CMK (cell line): ENCODE results near the gene CCDC34.
"Not testable (repeated sequence)": the region's sequence is repeated elsewhere in the genome, so short reads cannot be mapped to it uniquely, and the experiment has no call there.

ENCODE experiments used
- DNase-seq: peaks from one replicate; pipeline ENCODE4 v3.0.0-alpha.2; 2010; ENCODE audit warnings: low read depth

CCDC34 gene

DNA sequence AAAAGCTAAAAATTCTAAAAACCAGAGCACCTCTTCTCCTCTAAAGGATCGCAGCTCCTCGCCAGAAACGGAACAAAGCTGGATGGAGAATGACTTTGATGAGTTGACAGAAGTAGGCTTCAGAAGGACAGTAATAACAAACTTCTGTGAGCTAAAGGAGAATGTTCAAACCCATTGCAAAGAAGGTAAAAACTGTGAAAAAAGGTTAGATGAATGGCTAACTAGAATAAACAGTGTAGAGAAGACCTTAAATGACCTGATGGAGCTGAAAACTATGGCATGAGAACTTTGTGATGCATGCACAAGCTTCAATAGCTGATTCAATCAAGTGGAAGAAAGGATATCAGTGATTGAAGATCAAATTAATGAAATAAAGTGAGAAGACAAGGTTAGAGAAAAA, 40.8 kb downstream of the CCDC34 start:
- not testable (repeated sequence) for DNase-seq

DNA sequence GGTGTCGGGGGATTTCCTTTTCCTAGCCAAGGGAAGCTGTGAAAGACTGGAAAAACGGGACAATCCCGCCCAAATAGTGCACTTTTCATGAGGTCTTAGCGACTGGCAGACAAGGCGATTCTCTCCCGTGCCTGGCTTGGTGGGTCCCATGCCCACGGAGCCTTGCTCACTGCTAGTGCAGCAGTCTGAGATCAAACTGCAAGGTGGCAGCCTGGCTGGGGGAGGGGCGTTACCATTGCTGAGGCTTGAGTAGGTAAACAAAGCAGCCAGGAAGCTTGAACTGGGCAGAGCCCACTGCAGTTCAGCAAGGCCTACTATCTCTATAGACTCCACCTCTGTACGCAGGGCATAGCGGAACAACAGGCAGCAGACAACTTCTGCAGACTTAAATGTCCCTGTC, 41.7 kb downstream of the CCDC34 start:
- not testable (repeated sequence) for DNase-seq

GRCh38 chr11:27319072-27319471, 43.9 kb downstream of the CCDC34 start:
- no peak for DNase-seq

- DNase-seq = no peak
These were observed 45.3 kb downstream of the CCDC34 start for GRCh38 chr11:27317751-27318150.

GRCh38 chr11:27315836-27316235, 47.2 kb downstream of the CCDC34 start:
- DNase-seq = no peak

GRCh38 chr11:27313157-27313821, 49.7 kb downstream of the CCDC34 start:
- DNase-seq = no peak

- DNase-seq = no peak
These were observed 50.9 kb downstream of the CCDC34 start for GRCh38 chr11:27312110-27312509.

- no peak for DNase-seq
These were observed 52.3 kb downstream of the CCDC34 start for GRCh38 chr11:27310707-27311106.

GRCh38 chr11:27310182-27310581, 52.8 kb downstream of the CCDC34 start:
- no peak for DNase-seq

GRCh38 chr11:27309046-27309445, 54.0 kb downstream of the CCDC34 start:
- no peak for DNase-seq

- DNase-seq = no peak
These were observed 55.8 kb downstream of the CCDC34 start for GRCh38 chr11:27307232-27307631.

- DNase-seq = no peak
These were observed 57.3 kb downstream of the CCDC34 start for GRCh38 chr11:27305751-27306150.

- no peak for DNase-seq
These were observed 58.5 kb downstream of the CCDC34 start for GRCh38 chr11:27304514-27304913.

DNA sequence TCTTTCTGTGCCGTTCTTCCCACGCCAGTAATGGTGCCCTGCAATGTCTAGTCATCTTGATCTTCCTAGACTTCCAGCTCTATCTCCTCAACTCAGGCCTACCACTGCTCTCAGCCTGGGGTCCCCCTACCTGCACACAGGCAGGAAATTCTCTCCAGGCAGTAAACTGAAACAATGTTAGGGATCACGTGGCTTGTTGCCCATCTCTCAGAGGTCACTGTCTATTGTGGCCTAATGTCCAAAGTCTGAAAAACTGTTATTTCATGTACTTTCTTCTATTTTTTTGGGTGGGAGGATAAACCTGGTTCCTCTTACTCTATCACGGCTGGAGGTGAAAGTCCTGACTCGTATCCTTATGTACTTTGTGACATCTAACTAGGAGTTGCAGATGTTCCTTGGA, 59.1 kb downstream of the CCDC34 start:
- DNase-seq = no peak

DNA sequence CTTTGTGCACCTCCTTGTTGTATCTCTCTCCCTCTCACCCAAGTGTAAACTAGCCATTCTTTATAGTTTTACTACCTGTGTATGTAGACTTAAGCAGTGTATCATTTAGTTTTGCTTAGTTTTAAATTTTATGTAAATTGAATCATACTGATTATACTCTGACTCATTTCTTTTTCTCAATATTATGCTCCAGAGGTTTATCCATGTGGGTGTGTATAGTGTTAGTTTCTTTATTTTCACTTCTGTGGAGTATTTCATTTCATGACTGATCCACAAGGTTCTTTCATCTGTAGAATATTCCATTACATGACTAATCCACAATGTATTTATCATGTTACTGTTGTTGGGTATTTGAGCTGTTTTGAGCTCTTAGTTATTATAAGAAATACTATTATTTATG, 62.0 kb downstream of the CCDC34 start:
- no peak for DNase-seq

DNA sequence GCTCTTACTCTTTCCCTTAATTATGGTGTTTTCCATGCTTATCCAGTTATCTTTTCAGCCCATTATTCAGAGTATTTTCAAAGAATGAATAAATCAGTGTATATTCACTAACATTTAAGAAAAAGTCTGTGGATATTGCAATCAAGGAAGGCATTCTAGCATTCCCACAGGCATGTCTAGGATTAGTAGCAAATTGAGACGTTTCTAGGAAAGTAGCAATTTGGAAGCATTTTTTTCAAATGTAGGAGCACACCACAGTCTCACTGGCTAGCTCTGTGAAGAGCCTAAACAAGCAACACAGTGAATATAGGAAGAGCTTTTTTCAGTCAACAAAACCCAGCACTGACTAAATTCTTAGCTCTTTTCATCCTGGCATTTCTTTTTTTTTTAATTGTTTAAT, 65.4 kb downstream of the CCDC34 start:
- DNase-seq = no peak

- DNase-seq = no peak
These were observed 66.5 kb downstream of the CCDC34 start for GRCh38 chr11:27296497-27296896.

DNA sequence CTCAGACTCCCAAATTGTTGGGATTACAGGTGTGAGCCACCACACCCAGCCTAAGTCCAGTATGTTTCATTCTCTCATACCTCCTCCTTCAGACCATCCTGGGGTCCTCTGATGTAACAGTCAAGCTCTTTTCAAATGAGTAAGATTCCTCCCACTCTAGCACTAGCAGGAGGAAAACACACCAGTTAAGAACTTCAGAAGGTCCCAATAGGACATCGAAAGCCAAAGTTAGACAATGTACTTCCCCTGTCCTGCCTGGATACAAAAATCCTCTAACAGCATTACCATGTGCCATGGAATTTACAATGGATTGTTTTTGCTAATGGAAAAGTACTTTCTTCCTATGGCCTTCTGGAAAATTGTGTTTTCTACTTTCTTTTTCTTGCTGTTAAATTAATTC, 67.1 kb downstream of the CCDC34 start:
- no peak for DNase-seq

GRCh38 chr11:27294654-27295053, 68.4 kb downstream of the CCDC34 start:
- DNase-seq = no peak

GRCh38 chr11:27293515-27294417, 69.2 kb downstream of the CCDC34 start:
- DNase-seq = no peak

DNA sequence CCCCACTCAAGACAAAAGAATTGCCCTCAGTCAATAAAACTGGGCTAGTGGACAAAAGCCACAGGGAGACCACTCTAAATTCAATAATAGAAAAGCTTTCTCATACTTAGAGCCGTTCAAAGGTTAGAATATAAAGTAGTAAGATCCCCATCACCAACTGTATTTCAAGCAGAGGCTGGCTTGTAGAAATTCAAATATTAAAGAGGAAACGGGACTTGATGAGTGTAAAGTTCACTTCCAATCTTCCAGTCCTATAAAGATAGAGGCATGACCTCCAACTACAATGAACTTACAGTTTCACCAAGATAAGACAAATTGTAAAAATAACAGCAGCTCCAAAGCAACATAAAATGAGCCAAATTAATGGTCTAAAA, 70.4 kb downstream of the CCDC34 start:
- no peak for DNase-seq

DNA sequence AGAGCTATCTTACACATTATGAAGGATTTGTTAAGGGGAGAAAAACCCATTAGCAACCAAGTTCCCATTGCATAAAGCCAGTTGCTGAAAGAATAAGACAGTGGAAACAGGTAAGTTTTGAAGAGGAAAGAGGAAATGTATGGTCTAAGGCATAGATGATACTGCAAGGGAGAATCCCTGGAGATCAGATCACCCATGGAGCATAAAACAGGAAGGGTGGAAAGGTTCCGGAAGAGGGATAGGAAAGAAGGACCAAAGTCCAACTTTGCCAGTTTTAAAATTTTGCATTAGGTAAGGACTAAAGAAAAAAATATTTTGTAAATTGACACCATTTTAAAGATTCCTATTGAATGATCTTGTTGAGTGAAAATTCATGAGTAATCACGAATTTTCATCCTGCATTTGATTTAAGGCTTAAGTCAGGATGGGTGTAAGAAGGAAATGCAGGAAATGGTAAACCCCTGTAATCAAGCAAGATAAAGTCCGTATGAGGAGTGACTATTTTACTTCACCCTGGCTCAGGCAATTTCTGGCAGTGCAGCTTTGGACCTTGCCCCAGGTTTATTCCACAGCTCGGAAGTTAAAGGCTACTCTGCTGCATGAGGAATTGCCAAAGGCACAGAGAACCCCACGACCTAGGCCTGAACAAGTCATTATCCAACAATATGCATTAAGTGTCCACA, 70.9 kb downstream of the CCDC34 start:
- no peak for DNase-seq

DNA sequence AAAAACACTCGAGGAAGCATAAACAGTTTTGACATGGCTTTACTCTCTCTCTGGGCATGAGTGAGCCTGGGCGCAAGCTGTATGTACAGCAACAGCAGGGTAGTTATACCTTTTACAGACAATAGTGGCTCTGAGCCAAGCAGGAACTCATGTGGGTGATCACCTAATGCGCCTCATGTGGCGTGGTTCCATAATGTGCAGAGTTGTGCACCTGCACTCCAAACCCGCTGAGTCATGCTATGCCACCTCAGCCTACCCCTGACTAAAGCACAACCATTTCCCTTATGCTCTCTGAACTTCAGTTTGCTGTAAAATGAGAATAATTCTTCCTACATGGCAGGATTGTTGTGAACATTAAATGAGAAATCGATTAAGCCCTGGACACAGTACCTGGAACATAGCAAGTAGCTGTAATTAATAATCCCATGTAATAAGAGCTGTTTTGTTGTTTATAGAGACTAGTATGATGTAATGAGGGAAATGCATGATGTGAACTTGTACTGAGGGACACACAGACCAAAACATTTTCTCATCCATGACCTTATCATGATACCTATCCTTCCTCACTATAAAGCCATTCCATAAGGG, 71.6 kb downstream of the CCDC34 start:
- no peak for DNase-seq
